Loucy (cell line): ENCODE results near the gene LRRC46.

ENCODE experiments used
- EZH2phosphoT487 ChIP-seq: fragments of 200-600 bp; IDR thresholded peaks from 2 replicates; pipeline ENCODE4 v1.6.1; 2018; ENCODE audit warnings: antibody characterized with exemption, mild to moderate bottlenecking, moderate library complexity, borderline replicate concordance
- TF ChIP-seq, protein P1 (sequence below): fragments of 200-600 bp; sonication (generic); conservative IDR thresholded peaks from 2 replicates; pipeline ENCODE4 v1.5.1; 2014; ENCODE audit warnings: mild to moderate bottlenecking, antibody characterized with exemption, low read length

DNA sequence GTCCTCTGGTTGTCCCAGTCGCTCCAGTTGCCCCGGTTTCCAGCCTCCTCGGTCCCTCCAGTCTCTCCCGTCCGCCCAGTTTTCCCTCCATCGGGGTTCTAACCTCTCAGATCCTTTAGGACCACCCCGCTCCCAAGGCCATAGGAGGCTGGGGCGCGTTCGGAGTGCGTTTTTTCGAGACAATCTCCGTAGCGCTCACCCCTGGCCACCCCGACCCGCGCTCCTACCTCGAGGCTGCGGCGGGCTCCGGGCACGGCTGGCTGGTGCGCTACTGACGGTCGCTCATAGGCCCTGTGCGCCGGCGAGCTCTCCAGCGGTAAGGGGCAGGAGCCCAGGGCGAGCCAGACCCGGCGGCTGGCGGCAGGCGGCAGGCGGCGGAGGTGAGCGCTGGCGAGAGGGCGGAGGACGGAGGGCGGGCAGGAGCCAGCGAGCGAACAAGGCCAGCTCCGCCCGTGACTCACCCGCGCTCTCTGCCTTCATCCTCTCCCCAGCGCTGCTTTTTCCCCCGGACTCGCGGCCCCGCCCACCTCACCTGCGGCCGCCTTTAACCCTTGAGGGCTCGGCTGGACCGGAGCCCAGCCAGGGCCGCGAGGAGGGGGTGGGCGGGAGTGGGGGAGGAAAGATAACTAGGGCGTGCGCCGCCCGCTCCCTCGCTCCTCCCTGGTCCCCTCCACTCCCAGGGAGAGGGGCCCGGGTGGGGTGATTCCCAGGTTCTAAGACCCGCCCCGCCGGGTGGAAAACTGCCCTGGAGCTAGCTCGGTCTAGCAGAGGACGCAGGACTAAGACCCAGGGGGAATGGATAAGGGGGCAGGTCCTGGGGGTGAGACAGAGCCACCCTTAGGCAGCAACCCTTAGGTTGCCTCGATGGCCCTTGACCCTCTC, 19.5 kb downstream of the LRRC46 start, which contains the start of gene SP6:
- TF ChIP-seq, protein P1, sequence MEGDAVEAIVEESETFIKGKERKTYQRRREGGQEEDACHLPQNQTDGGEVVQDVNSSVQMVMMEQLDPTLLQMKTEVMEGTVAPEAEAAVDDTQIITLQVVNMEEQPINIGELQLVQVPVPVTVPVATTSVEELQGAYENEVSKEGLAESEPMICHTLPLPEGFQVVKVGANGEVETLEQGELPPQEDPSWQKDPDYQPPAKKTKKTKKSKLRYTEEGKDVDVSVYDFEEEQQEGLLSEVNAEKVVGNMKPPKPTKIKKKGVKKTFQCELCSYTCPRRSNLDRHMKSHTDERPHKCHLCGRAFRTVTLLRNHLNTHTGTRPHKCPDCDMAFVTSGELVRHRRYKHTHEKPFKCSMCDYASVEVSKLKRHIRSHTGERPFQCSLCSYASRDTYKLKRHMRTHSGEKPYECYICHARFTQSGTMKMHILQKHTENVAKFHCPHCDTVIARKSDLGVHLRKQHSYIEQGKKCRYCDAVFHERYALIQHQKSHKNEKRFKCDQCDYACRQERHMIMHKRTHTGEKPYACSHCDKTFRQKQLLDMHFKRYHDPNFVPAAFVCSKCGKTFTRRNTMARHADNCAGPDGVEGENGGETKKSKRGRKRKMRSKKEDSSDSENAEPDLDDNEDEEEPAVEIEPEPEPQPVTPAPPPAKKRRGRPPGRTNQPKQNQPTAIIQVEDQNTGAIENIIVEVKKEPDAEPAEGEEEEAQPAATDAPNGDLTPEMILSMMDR: no peak
- TF ChIP-seq EZH2phosphoT487: no peak
